SK-N-SH treated with all-trans-retinoic acid at 6 μM for 48 hours (cell line): ENCODE results near the gene MTCL3.

Experiments used
- ATAC-seq: fragments of 200-7000 bp; cut with Tn5 transposase; 3 replicates; pipeline ENCODE4 v1.9.1; 2020; ENCODE audit warnings: mild to moderate bottlenecking, moderate library complexity
- ARNTL ChIP-seq: fragments of 450-650 bp; formaldehyde crosslinking; IDR thresholded peaks from 2 replicates; pipeline ENCODE4 v1.5.0; 2020; ENCODE audit warnings: low read depth, mild to moderate bottlenecking, moderate library complexity, borderline replicate concordance
- BACH2 ChIP-seq: fragments of 250-450 bp; sonication (Bioruptor Pico); IDR thresholded peaks from 2 replicates; pipeline ENCODE4 v1.9.0; 2021; ENCODE audit warnings: mild to moderate bottlenecking, borderline replicate concordance
- CREB5 ChIP-seq: fragments of 250-450 bp; sonication (Bioruptor Pico); IDR thresholded peaks from 2 replicates; pipeline ENCODE4 v1.5.1; 2020; ENCODE audit warnings: low read depth, mild to moderate bottlenecking, moderate library complexity
- CSDC2 ChIP-seq: fragments of 250-450 bp; sonication (Bioruptor Pico); IDR thresholded peaks from 2 replicates; pipeline ENCODE4 v1.5.0; 2020; ENCODE audit warnings: mild to moderate bottlenecking, moderate library complexity
- ESRRG ChIP-seq: fragments of 250-450 bp; sonication (Bioruptor Pico); IDR thresholded peaks from 2 replicates; pipeline ENCODE4 v1.6.1; 2021; ENCODE audit warnings: mild to moderate bottlenecking
- GLIS3 ChIP-seq: fragments of 250-450 bp; sonication (Bioruptor Pico); IDR thresholded peaks from 2 replicates; pipeline ENCODE4 v1.5.0; 2020; ENCODE audit warnings: mild to moderate bottlenecking, moderate library complexity
- ISL1 ChIP-seq: fragments of 250-450 bp; sonication (Bioruptor Pico); IDR thresholded peaks from 2 replicates; pipeline ENCODE4 v2.1.2; 2022; ENCODE audit warnings: mild to moderate bottlenecking, moderate library complexity
- OSR1 ChIP-seq: fragments of 250-450 bp; sonication (Bioruptor Pico); IDR thresholded peaks from 2 replicates; pipeline ENCODE4 v1.8.0; 2022; ENCODE audit warnings: moderate library complexity, mild to moderate bottlenecking, inconsistent platforms
- PATZ1 ChIP-seq: fragments of 250-450 bp; sonication (Bioruptor Pico); IDR thresholded peaks from 2 replicates; pipeline ENCODE4 v1.8.0; 2020; ENCODE audit warnings: mild to moderate bottlenecking, moderate library complexity, borderline replicate concordance
- POU6F1 ChIP-seq: fragments of 250-450 bp; sonication (Bioruptor Pico); IDR thresholded peaks from 2 replicates; pipeline ENCODE4 v1.8.0; 2021; ENCODE audit warnings: low read depth, mild to moderate bottlenecking, moderate library complexity, borderline replicate concordance
- PPARA ChIP-seq: fragments of 250-450 bp; sonication (Bioruptor Pico); IDR thresholded peaks from 2 replicates; pipeline ENCODE4 v1.5.0; 2020; ENCODE audit warnings: mild to moderate bottlenecking, borderline replicate concordance
- RARB ChIP-seq: fragments of 250-450 bp; sonication (Bioruptor Pico); IDR thresholded peaks from 2 replicates; pipeline ENCODE4 v1.8.0; 2021; ENCODE audit warnings: mild to moderate bottlenecking, moderate library complexity
- SNAI2 ChIP-seq: fragments of 250-450 bp; sonication (Bioruptor Pico); IDR thresholded peaks from 2 replicates; pipeline ENCODE4 v1.5.0; 2020; ENCODE audit warnings: mild to moderate bottlenecking, moderate library complexity
- TCF4 ChIP-seq: fragments of 250-450 bp; sonication (Bioruptor Pico); IDR thresholded peaks from 2 replicates; pipeline ENCODE4 v1.8.0; 2021; ENCODE audit warnings: mild to moderate bottlenecking, moderate library complexity, borderline replicate concordance
- TOX ChIP-seq: fragments of 250-450 bp; sonication (Bioruptor Pico); IDR thresholded peaks from 2 replicates; pipeline ENCODE4 v1.8.0; 2021; ENCODE audit warnings: mild to moderate bottlenecking, moderate library complexity, borderline replicate concordance
- TSHZ2 ChIP-seq: fragments of 250-450 bp; sonication (Bioruptor Pico); IDR thresholded peaks from 2 replicates; pipeline ENCODE4 v1.5.0; 2020; ENCODE audit warnings: mild to moderate bottlenecking, moderate library complexity
- ZC3H10 ChIP-seq: fragments of 250-450 bp; sonication (Bioruptor Pico); IDR thresholded peaks from 2 replicates; pipeline ENCODE4 v1.5.1; 2021; ENCODE audit warnings: mild to moderate bottlenecking, moderate library complexity
- ZFP3 ChIP-seq: fragments of 250-450 bp; sonication (Bioruptor Pico); IDR thresholded peaks from 2 replicates; pipeline ENCODE4 v1.5.0; 2020; ENCODE audit warnings: mild to moderate bottlenecking, moderate library complexity
- ZFP30 ChIP-seq: fragments of 450-650 bp; formaldehyde crosslinking; IDR thresholded peaks from 2 replicates; pipeline ENCODE4 v1.5.0; 2022; ENCODE audit warnings: mild to moderate bottlenecking, moderate library complexity
- ZNF565 ChIP-seq: fragments of 450-650 bp; formaldehyde crosslinking; conservative IDR thresholded peaks from 2 replicates; pipeline ENCODE4 v1.5.0; 2020; ENCODE audit warnings: low read depth, mild to moderate bottlenecking, moderate library complexity
- ZNF70 ChIP-seq: fragments of 450-650 bp; formaldehyde crosslinking; IDR thresholded peaks from 2 replicates; pipeline ENCODE4 v1.5.0; 2020; ENCODE audit warnings: mild to moderate bottlenecking, moderate library complexity

The MTCL3 gene

GRCh38 chr6:127518710-127519468 lies at the start of gene MTCL3:
TSS of gene MTCL3 (minus strand) at chr6:127519335.
- peak; percentile 24; the same call in 1 of the 2 replicates for TF ChIP-seq TCF4 (CRISPR knock-in tag)
- TF ChIP-seq ARNTL = no peak
- peak; percentile 56 for ATAC-seq

- no peak for TF ChIP-seq ESRRG (CRISPR knock-in tag)
- TF ChIP-seq TCF4 (CRISPR knock-in tag) = no peak
- TF ChIP-seq ZFP30 (CRISPR knock-in tag) = no peak
- no peak for TF ChIP-seq TOX
- TF ChIP-seq ZNF70 = no peak
- TF ChIP-seq PPARA (CRISPR knock-in tag) = no peak
- TF ChIP-seq ISL1 (CRISPR knock-in tag) = no peak
- no peak for TF ChIP-seq SNAI2 (CRISPR knock-in tag)
- TF ChIP-seq GLIS3 = no peak
- no peak for ATAC-seq
These were observed 48.3 kb upstream of the MTCL3 start for GRCh38 chr6:127567476-127567875.

GRCh38 chr6:127566651-127567050 lies 47.5 kb upstream of the MTCL3 start:
- no peak for TF ChIP-seq CSDC2
- no peak for TF ChIP-seq POU6F1 (CRISPR knock-in tag)
- TF ChIP-seq BACH2 = no peak
- no peak for TF ChIP-seq PATZ1 (CRISPR knock-in tag)
- ATAC-seq = no peak

- no peak for ATAC-seq
- TF ChIP-seq PATZ1 (CRISPR knock-in tag) (no peak), GLIS3 (no peak), TCF4 (CRISPR knock-in tag) (no peak), CSDC2 (no peak), ZFP30 (CRISPR knock-in tag) (no peak), ESRRG (CRISPR knock-in tag) (no peak)
These were observed 47.0 kb upstream of the MTCL3 start for GRCh38 chr6:127566119-127566518.

GRCh38 chr6:127564761-127565160 lies 45.6 kb upstream of the MTCL3 start:
- ATAC-seq = no peak
- TF ChIP-seq BACH2 (no peak), GLIS3 (no peak), TCF4 (CRISPR knock-in tag) (no peak), PATZ1 (CRISPR knock-in tag) (no peak), ZC3H10 (CRISPR knock-in tag) (no peak), ZNF70 (no peak), ISL1 (CRISPR knock-in tag) (no peak), OSR1 (CRISPR knock-in tag) (no peak), TSHZ2 (CRISPR knock-in tag) (no peak), SNAI2 (CRISPR knock-in tag) (no peak), CSDC2 (no peak), CREB5 (CRISPR knock-in tag) (no peak), ZNF565 (CRISPR knock-in tag) (no peak), ESRRG (CRISPR knock-in tag) (no peak), RARB (CRISPR knock-in tag) (no peak), ZFP3 (CRISPR knock-in tag) (no peak), TOX (no peak)
